GM12892 (cell line): ENCODE measurements around the gene ANO2.

Experiments
- DNase-seq: peaks from one replicate; pipeline ENCODE4 v3.0.0; 2011; ENCODE audit not compliant: insufficient read length
- FAIRE-seq: peaks from 2 replicates; lab custom pipeline; 2011; peaks lifted over from hg19 to GRCh38; lab: Jason Lieb, UNC
- POLR2A ChIP-seq: IDR thresholded peaks from 2 replicates; pipeline ENCODE4 v1.6.1; 2011; ENCODE audit warnings: low read depth, low read length, control low read depth
- POLR2AphosphoS5 ChIP-seq: IDR thresholded peaks from 2 replicates; pipeline ENCODE4 v1.6.1; 2011; ENCODE audit warnings: low read depth, low read length, control low read depth
- TAF1 ChIP-seq: IDR thresholded peaks from 2 replicates; pipeline ENCODE4 v1.6.1; 2011; ENCODE audit warnings: low read depth, mild to moderate bottlenecking, control low read depth, low read length, borderline replicate concordance

Gene ANO2

DNA sequence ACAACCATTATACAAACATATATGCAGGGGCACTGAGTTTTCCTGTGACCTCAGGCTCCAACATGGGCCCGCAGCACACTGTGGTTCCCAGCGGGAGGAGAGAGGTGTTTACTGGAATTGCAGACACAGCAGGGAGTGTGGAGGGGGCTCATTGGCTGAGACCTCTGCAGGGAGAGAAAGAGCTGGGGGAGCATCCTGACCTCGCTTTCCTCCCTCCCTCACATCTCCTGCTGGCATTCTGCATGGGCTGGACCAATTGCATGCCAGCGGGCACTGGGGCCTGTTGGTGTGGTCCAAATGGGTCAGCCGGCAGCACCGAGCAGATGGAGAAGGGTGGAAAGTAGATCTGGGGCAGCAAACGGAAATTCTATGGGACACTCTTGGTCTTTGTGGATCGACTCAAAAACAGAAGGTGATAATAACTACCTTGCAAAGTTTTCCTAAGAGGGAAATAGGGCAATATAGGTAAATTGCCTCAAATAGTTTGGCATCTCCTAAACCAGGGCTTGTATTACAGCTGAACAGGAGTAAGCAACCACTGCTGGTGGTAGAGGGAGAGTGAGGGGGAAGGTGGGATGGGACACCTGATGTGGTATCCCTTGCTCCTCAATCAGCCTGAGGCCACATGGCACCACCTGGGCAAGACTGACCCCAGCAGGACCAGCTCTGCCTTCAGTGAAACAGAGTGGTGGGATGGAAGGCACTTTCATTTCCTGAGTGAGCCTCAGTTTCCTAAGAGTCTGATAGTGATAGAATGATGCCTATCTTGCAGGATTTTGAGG lies 426.3 kb downstream of the ANO2 start:
- no peak for TF ChIP-seq TAF1
- no peak for TF ChIP-seq POLR2AphosphoS5
- no peak for TF ChIP-seq POLR2A
- no peak for DNase-seq
- FAIRE-seq, result no peak

DNA sequence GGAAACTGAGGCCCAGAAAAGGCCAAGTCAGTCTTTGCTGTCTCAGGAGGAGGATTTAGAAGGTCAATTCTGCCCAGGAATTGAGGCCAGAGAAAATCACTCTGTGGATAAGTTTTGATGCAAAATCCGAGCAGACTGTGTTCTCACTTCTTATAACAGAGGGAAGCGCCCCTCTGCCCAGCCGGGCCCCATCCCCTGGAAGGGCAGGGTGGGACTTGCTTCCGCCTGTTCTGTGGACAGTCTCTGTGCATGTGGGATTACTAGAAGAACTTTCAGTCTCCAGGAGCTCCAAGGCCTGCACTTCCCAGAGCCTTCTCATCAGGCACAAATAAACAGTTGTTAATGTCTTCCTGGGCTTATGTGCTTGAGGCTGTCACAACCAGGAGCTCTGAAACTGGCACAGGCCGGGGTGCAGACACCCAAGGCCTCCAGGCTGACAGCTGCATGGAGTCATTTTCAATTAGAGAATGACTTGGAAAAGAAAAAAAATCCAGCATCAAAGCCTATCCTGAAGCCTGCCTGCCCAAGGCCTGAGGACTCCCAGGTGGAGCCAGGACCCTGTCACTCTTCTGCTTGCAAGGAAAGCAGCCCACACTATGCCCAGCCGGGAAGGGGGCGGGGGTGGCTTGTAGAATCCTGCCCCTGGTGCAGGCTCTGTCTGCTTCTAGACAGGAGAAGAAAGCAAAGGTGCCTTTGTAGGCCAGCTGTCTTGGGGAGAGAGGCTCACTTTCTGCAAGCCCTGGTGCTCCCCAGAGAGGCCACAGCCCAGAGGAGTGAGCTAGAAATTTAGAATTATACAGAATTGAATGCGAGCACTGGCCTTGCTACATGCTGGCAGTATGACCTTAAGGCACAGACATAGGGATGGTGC lies 428.5 kb downstream of the ANO2 start:
- DNase-seq, result no peak
- TF ChIP-seq TAF1 (no peak), POLR2AphosphoS5 (no peak), POLR2A (no peak)
- FAIRE-seq, result no peak

DNA sequence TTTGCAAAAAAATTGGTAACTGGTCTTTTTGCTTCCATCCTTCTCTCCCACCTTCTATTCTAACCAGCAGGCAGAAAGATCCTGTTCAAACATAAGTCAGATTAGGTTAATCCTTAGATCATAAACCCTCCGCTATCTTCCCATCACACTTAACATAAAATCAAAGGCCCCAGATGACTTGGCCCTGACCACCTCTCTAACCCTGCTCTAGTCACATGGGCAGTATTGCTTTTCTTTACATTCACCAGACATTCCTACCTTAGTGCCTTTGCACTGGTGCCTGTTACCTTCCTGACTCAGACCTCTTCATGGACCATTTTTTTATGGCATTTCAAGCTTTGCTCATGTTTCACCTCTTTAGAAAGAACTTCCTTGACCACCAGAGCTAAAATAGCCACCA lies 429.6 kb downstream of the ANO2 start:
- TF ChIP-seq TAF1 (no peak), POLR2AphosphoS5 (no peak), POLR2A (no peak)
- no peak for FAIRE-seq
- no peak for DNase-seq

DNA sequence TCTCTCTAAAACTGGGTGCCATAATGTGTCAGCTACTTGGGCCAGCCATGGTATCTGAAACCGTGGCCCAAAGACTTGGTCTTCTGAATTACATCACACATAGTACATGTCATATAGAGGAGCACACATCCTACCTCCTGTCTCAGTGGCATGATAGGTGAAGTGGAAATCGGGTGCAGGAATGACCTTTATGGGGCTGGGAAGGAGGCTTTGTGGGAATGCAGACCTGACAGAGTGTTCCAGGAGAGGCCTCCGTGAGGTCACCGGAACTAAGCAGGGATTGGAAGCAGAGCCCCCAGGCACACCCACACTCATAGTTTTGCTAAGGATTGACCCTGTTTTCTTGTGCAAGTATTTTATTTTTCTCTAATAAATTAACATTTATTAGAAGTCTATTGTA lies 430.5 kb downstream of the ANO2 start:
- no peak for TF ChIP-seq TAF1
- TF ChIP-seq POLR2AphosphoS5, result no peak
- no peak for TF ChIP-seq POLR2A
- DNase-seq (no peak), FAIRE-seq (no peak)

DNA sequence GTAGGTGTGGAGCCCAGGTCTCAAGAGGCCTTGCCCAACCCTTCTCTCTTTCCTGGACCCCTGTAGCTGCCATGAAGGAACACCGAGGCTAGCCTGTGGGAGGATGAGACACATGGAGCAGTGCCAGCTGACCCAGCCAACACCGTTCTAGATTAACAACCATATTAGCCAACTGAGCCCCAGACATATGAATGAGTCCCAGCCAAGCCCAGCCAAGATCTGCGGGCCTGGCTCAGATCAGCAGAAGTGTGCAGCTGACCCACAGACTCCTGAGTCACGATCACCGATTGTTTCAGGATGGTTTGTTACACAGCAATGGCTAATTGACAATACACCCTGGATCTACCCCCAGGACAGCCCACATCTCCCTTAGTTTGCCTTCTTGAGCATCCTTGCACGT lies 431.0 kb downstream of the ANO2 start:
- DNase-seq, result no peak
- no peak for FAIRE-seq
- TF ChIP-seq TAF1 (no peak), POLR2A (no peak), POLR2AphosphoS5 (no peak)

DNA sequence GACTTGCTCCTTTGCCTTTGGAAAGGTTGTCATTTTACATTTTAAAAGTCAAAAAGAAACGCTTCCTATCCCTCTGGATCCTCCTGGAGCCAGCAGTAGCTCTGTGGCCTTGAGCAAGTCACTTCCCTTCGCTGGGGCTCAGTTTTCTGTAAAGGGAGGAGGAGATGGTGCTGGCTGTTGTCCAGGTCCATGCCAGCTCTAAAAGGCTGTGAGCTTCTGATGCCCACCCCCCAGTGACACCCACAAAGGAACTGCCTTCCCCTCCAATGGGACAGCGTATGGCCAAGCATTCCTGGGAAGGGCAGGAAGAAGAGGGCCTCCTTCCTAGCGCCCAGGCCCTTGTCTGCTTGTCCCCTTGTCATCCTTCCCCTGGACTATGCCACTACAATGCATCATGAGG lies 431.7 kb downstream of the ANO2 start:
- no peak for DNase-seq
- FAIRE-seq, result no peak
- no peak for TF ChIP-seq POLR2AphosphoS5
- no peak for TF ChIP-seq POLR2A
- TF ChIP-seq TAF1, result no peak
